Progenitor cell of endocrine pancreas (in vitro differentiated cells): ENCODE measurements around the gene ZNF280D. TPM values are rescaled to one million over a fixed set of nuclear protein-coding genes. Genes with fewer than 3 reads are reported as not detected.

ENCODE experiments used
- DNase-seq: peaks from one replicate; pipeline ENCODE4 v3.0.0; 2021; ENCODE audit warnings: low spot score; ENCODE audit not compliant: unreplicated experiment
- H3K27ac Mint-ChIP-seq: 2 replicates; pipeline ENCODE4 v1.8.0; 2021; ENCODE audit warnings: mild to moderate bottlenecking, moderate library complexity, mixed read lengths
- H3K27me3 Mint-ChIP-seq: 2 replicates; pipeline ENCODE4 v1.8.0; 2021; ENCODE audit warnings: mixed read lengths
- H3K36me3 Mint-ChIP-seq: 2 replicates; pipeline ENCODE4 v1.8.0; 2022; ENCODE audit warnings: mixed read lengths; ENCODE audit not compliant: insufficient read depth
- H3K4me1 Mint-ChIP-seq: 2 replicates; pipeline ENCODE4 v1.8.0; 2021; ENCODE audit warnings: low read depth, mixed read lengths
- H3K4me3 Mint-ChIP-seq: 2 replicates; pipeline ENCODE4 v1.8.0; 2021; ENCODE audit warnings: low read depth, mild to moderate bottlenecking, moderate library complexity, mixed read lengths
- H3K9me3 Mint-ChIP-seq: 2 replicates; pipeline ENCODE4 v1.8.0; 2021; ENCODE audit warnings: low read depth, mixed read lengths
- total RNA-seq: library from RNA; stranded (reverse); gene quantifications from 2 replicates; pipeline ENCODE4 v1.2.1, GENCODE V29; 2021
- TF ChIP-seq, protein P1 (sequence below): fragments of 200-600 bp; sonication (generic); IDR thresholded peaks from one replicate; pipeline ENCODE4 v1.5.0; 2021; ENCODE audit warnings: antibody characterized with exemption, mild to moderate bottlenecking; ENCODE audit not compliant: unreplicated experiment

Gene ZNF280D
- total RNA-seq, 1 donor from 2014 or later = 26.9 TPM

DNA sequence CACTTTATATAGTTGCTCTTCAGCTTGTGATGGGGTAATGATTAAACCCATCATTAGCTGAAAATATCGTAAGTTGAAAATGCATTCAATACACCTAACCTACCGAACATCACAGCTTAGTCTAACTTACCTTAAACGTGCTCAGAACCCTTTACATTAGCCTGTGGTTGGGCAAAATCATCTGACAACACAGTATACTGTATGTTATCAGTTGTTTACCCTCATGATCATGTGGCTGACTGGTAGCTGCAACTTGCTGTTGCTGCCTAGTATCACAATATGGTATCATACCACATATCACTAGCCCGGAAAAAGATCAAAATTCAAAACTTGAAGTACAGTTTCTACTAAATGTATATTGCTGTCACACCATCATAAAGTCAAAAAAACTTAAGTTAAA is 9.5 kb downstream of the ZNF280D start:
- Mint-ChIP-seq H3K9me3 (peaks cover 3% of the 10 kb centered on the region), H3K4me1 (peaks cover 2% of the 10 kb centered on the region), H3K27ac (no peak overlapping the region), H3K36me3 (peaks cover 12% of the 10 kb centered on the region), H3K4me3 (no peak overlapping the region), H3K27me3 (no peaks in the 10 kb centered on the region)
- no peak for DNase-seq
- TF ChIP-seq, protein P1, sequence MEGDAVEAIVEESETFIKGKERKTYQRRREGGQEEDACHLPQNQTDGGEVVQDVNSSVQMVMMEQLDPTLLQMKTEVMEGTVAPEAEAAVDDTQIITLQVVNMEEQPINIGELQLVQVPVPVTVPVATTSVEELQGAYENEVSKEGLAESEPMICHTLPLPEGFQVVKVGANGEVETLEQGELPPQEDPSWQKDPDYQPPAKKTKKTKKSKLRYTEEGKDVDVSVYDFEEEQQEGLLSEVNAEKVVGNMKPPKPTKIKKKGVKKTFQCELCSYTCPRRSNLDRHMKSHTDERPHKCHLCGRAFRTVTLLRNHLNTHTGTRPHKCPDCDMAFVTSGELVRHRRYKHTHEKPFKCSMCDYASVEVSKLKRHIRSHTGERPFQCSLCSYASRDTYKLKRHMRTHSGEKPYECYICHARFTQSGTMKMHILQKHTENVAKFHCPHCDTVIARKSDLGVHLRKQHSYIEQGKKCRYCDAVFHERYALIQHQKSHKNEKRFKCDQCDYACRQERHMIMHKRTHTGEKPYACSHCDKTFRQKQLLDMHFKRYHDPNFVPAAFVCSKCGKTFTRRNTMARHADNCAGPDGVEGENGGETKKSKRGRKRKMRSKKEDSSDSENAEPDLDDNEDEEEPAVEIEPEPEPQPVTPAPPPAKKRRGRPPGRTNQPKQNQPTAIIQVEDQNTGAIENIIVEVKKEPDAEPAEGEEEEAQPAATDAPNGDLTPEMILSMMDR = no peak

DNA sequence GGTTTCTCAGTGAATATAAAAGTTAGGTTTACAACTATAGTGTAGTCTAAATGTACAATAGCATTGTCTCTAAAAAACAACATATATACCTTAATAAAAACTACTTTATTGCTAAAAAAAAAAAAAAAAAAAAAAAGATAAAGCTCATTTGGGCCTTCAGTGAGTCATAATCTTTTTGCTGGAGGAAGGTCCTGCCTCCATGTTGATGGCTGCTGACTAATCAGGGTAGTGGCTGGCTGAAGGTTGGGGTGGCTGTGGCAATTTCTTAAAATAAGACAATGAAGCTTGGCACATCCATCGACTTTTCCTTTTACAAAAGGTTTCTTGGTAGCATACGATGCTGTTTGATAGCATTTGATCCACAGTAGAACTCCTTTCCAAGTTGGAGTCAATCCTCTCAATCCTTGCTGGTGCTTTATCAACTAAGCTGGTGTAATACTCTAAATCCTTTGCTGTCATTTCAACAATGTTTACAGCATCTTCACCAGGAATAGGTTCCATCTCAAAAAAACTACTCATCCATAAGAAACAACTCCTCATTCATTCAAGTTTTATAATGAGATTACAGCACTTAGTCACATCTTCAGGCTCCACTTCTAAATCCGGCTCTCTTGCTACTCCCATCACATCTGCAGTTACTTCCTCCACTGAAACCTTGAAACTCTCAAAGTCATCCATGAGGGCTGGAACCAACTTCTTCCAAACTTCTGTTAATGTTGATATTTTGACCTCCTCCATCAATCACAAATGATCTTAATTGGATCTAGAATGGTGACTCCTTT is 13.3 kb downstream of the ZNF280D start:
- no peak for DNase-seq
- no peak overlapping the region for H3K27ac Mint-ChIP-seq
- H3K9me3 Mint-ChIP-seq = peaks cover 3% of the 10 kb centered on the region
- peaks cover 7% of the 10 kb centered on the region for H3K4me1 Mint-ChIP-seq
- H3K4me3 Mint-ChIP-seq = no peak overlapping the region
- no peaks in the 10 kb centered on the region for H3K27me3 Mint-ChIP-seq
- peaks cover 10% of the 10 kb centered on the region for H3K36me3 Mint-ChIP-seq
- TF ChIP-seq, protein P1 = no peak

DNA sequence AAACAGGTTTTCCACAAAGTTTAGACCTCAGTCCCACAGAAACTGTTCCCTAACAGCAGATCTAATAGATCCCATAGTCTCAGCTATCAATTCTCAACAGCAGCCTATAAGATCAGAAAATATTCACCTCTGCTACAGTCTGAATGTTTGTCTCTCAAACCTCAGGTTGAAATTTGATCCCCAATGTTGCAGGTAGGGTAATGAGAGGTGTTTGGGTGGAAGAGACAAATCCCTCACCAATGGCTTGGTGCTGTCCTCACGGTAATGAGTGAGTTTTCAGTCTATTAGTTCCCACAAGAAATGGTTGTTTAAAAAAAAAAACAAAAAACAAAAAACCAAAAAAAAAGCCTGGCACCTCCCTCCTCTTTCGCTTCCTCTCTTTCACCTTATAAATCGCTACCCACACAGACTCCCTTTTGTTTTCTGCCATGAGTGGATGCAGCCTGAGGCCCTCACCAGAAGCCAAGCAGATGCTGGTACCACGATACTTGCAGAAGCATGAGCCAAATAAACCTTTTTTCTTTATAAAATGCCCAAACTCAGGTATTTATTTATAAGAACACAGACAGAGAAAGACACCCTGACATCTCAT is 14.2 kb downstream of the ZNF280D start:
- no peak overlapping the region for H3K27ac Mint-ChIP-seq

DNA sequence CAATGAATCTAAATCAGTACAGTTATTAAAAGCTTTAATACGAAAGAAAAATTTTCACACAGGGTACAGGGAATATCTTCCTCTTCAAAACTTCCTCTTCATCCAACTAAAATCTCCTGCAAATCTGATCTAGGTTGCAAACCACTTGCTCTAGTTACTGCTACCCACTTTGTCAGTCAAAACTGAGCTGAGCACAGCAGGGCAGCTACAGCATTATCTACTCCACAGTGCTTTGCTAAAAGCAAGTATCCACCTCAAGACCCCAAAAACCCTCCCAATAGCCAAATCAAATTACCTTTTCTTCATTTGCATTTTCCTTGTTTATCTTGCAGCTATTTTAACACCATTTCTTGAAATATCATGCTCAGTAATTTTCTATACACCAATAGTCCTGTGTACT is 14.7 kb downstream of the ZNF280D start:
- Mint-ChIP-seq H3K27me3 (no peaks in the 10 kb centered on the region), H3K36me3 (peaks cover 9% of the 10 kb centered on the region), H3K4me3 (no peak overlapping the region), H3K27ac (no peak overlapping the region), H3K9me3 (peaks cover 3% of the 10 kb centered on the region), H3K4me1 (peaks cover 7% of the 10 kb centered on the region)
- DNase-seq = no peak
- TF ChIP-seq, protein P1 = no peak

More for the DNA sequence above, 14.2 kb downstream of the ZNF280D start:
- DNase-seq = no peak
- H3K27me3 Mint-ChIP-seq = no peaks in the 10 kb centered on the region
- H3K4me3 Mint-ChIP-seq = no peak overlapping the region
- peaks cover 7% of the 10 kb centered on the region for H3K4me1 Mint-ChIP-seq
- H3K36me3 Mint-ChIP-seq = peaks cover 10% of the 10 kb centered on the region
- TF ChIP-seq, protein P1 = no peak
- H3K9me3 Mint-ChIP-seq = peaks cover 3% of the 10 kb centered on the region

DNA sequence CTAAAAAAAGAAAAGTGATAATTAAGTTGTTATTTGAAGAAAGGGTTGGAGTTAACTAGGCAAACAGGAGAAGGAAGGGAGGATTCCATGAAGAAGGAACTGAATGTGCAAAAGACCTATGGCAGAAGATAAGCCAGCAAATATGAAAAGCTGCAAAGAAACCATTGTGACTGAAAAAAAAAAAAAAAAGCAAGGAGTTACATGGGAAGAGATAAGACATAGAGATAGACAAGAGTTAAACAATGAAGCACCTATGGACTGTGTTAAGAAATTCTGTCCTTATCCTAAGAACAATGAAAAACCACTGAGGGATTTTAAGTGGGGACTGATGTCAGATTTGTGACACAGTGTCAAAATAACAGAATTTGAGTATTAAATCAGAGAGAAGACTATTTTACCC is 17.0 kb downstream of the ZNF280D start:
- H3K4me1 Mint-ChIP-seq = peaks cover 7% of the 10 kb centered on the region
- no peak overlapping the region for H3K4me3 Mint-ChIP-seq
- peaks cover 1% of the 10 kb centered on the region for H3K36me3 Mint-ChIP-seq
- no peaks in the 10 kb centered on the region for H3K27me3 Mint-ChIP-seq
- TF ChIP-seq, protein P1 = no peak
- no peak for DNase-seq
- H3K27ac Mint-ChIP-seq = no peak overlapping the region
- no peaks in the 10 kb centered on the region for H3K9me3 Mint-ChIP-seq
